Spleen (tissue), 11 donors: ENCODE measurements around the gene SORCS1. TPM values are rescaled to one million over a fixed set of nuclear protein-coding genes. Genes with fewer than 3 reads are reported as not detected.

Experiments
- DNase-seq: peaks from one replicate; pipeline ENCODE4 v3.0.0-alpha.2; 2020
- H3K27ac ChIP-seq, 8 donors: fragments of 200-600 bp; sonication (generic) in 7 of 8; 1 replicate in 4 of 8; 2 replicates in 4 of 8; pipeline versions ENCODE4 v1.5.0 to v1.8.0; 2016 to 2021; ENCODE audit warnings: inconsistent platforms in 4 of 8, mild to moderate bottlenecking in 4 of 8, moderate library complexity in 1 of 8
- H3K27me3 ChIP-seq, 7 donors: fragments of 200-600 bp; sonication (generic) in 6 of 7; replicated peaks in 1 of 7; 1 replicate in 4 of 7; 2 replicates in 3 of 7; pipeline versions ENCODE4 v1.5.0 to v1.8.0; 2016 to 2021; ENCODE audit warnings: inconsistent platforms in 3 of 7, mild to moderate bottlenecking in 1 of 7
- H3K36me3 ChIP-seq, 6 donors: fragments of 200-600 bp; sonication (generic) in 5 of 6; 1 replicate in 4 of 6; 2 replicates in 2 of 6; pipeline versions ENCODE4 v1.5.0 to v1.8.0; 2016 to 2021; ENCODE audit warnings: inconsistent platforms in 2 of 6
- H3K4me1 ChIP-seq, 6 donors: fragments of 200-600 bp; sonication (generic) in 5 of 6; 1 replicate in 3 of 6; 2 replicates in 3 of 6; pipeline versions ENCODE4 v1.5.0 to v1.8.0; 2016 to 2021; ENCODE audit warnings: inconsistent platforms in 3 of 6
- H3K4me3 ChIP-seq, 8 donors: fragments of 200-600 bp; sonication (generic) in 7 of 8; 1 replicate in 4 of 8; 2 replicates in 4 of 8; pipeline versions ENCODE4 v1.5.0 to v1.8.0; 2016 to 2021; ENCODE audit warnings: inconsistent platforms in 4 of 8, mild to moderate bottlenecking in 4 of 8, moderate library complexity in 2 of 8
- H3K9me3 ChIP-seq, 8 donors: fragments of 200-600 bp; sonication (generic) in 7 of 8; 1 replicate in 4 of 8; 2 replicates in 4 of 8; pipeline versions ENCODE4 v1.5.0 to v1.8.0; 2016 to 2021; ENCODE audit warnings: inconsistent platforms in 4 of 8
- CTCF ChIP-seq, 11 experiments: fragments of 200-600 bp in 7 of 11; fragments of 450-650 bp in 4 of 11; sonication (generic) in 4 of 11; IDR thresholded peaks in 8 of 11; conservative IDR thresholded peaks in 3 of 11; 1 replicate in 7 of 11; 2 replicates in 4 of 11; pipeline versions ENCODE4 v1.4.0 to v1.8.0; 2016 to 2021; ENCODE audit warnings: antibody characterized with exemption in 11 of 11, inconsistent platforms in 4 of 11, mild to moderate bottlenecking in 1 of 11
- POLR2A ChIP-seq, 3 donors: fragments of 450-650 bp; IDR thresholded peaks; one replicate each; pipeline ENCODE4 v1.5.1; 2017; ENCODE audit warnings: antibody characterized with exemption in 3 of 3, mild to moderate bottlenecking in 1 of 3
- POLR2AphosphoS5 ChIP-seq, 3 donors: sonication (generic); formaldehyde crosslinking; IDR thresholded peaks; one replicate each; pipeline ENCODE4 v1.5.1; 2017; ENCODE audit warnings: antibody characterized with exemption in 3 of 3
- WGBS, 5 donors: extraction: QIAGEN DNeasy Blood & Tissue Kit in 3 of 5; methylation state at CpG; one replicate each; pipeline versions ENCODE4 v1.1.5 to v1.1.7; 2013 to 2018; 5-methylcytosine and 5-hydroxymethylcytosine counted together
- intact Hi-C: fragments of 100-400 bp; cut with DNase I; formaldehyde crosslinking; loops from one replicate; pipeline ENCODE4 v1.15.0; 2023; ENCODE audit warnings: low total_unique reads
- polyA plus RNA-seq, 3 donors: library from polyadenylated mRNA; stranded (reverse); fragments of 200-250 nt; gene quantifications; one replicate each; pipeline ENCODE4 v1.2.1, GENCODE V29; 2013
- total RNA-seq, 7 donors: library from RNA; depleted of rRNA in 3 of 7; stranded (reverse); fragments of >200 nt in 3 of 7; fragmentation: NEBNext Ultra II Directional in 4 of 7; extraction: Animal tissue kit (Norgen Biotek cat#: 25700) in 4 of 7; gene quantifications; one replicate each; pipeline versions ENCODE4 v1.1.0 to v1.2.1, GENCODE V29; 2016 to 2021
- donor health status: healthy with polysubstance abuse.
- donor health status: DM: no; HTN: no; CAD: no; lungs with moderate emphysema.
- donor health status: DM: no; HTN: no; CAD: no.
- donor health status: Bipolar disorder and iron deficiency.
- donor health status: healthy.
- donor health status: DM: no; HTN: no; CAD: no.
- donor health status: DM: yes; HTN: yes; CAD: no.

The SORCS1 gene
- total and polyA plus RNA-seq, 10 donors = 0.67 to 2.7 (median 1.6) TPM

GRCh38 chr10:106908225-106908624, 256.3 kb downstream of the SORCS1 start:
- intact Hi-C loops = no loop called here
- 89 to 96% (median 94%) methylated on average over 6 of the region's 6 CpGs for WGBS, 5 donors
- DNase-seq = no peak
- Histone ChIP-seq H3K4me3 (no peak overlapping the region), H3K36me3 (no peaks in the 10 kb centered on the region), H3K9me3 (no peaks in the 10 kb centered on the region), H3K4me1 (no peaks in the 10 kb centered on the region), H3K27me3 (peaks cover 0 to 17% (median 0%) of the 10 kb centered on the region in 7 donors), H3K27ac (no peak overlapping the region)
- TF ChIP-seq CTCF (IDR thresholded peaks at IDR 0.05 in 8 of 11, conservative IDR thresholded peaks at IDR 0.05 in 3 of 11) (no peak), POLR2A (IDR thresholded peaks at IDR 0.05) (no peak), POLR2AphosphoS5 (IDR thresholded peaks at IDR 0.05) (no peak)

GRCh38 chr10:106904209-106904608, 260.3 kb downstream of the SORCS1 start:
- Histone ChIP-seq H3K4me3 (no peak overlapping the region), H3K27me3 (peaks cover 0 to 3% (median 0%) of the 10 kb centered on the region in 7 donors), H3K27ac (no peak overlapping the region), H3K9me3 (no peaks in the 10 kb centered on the region), H3K36me3 (no peaks in the 10 kb centered on the region), H3K4me1 (no peaks in the 10 kb centered on the region)
- WGBS, 5 donors = 46 to 65% (median 51%) methylated on average over 1 of the region's 1 CpG
- intact Hi-C loops = no loop called here
- no peak for TF ChIP-seq CTCF (IDR thresholded peaks at IDR 0.05 in 8 of 11, conservative IDR thresholded peaks at IDR 0.05 in 3 of 11)
- no peak for TF ChIP-seq POLR2AphosphoS5 (IDR thresholded peaks at IDR 0.05)
- TF ChIP-seq POLR2A (IDR thresholded peaks at IDR 0.05) = no peak
- no peak for DNase-seq

GRCh38 chr10:106903180-106903579, 261.3 kb downstream of the SORCS1 start:
- no peak overlapping the region for H3K4me3 ChIP-seq
- WGBS, 5 donors = 83 to 97% (median 89%) methylated on average over 2 of the region's 2 CpGs
- intact Hi-C loops = no loop called here
- TF ChIP-seq POLR2A (IDR thresholded peaks at IDR 0.05) (no peak), POLR2AphosphoS5 (IDR thresholded peaks at IDR 0.05) (no peak), CTCF (IDR thresholded peaks at IDR 0.05 in 8 of 11, conservative IDR thresholded peaks at IDR 0.05 in 3 of 11) (no peak)
- H3K27ac ChIP-seq = no peak overlapping the region
- H3K9me3 ChIP-seq = no peaks in the 10 kb centered on the region
- no peaks in the 10 kb centered on the region for H3K4me1 ChIP-seq
- H3K27me3 ChIP-seq = no peaks in the 10 kb centered on the region
- DNase-seq = no peak
- H3K36me3 ChIP-seq = no peaks in the 10 kb centered on the region

GRCh38 chr10:106900016-106900652, 264.4 kb downstream of the SORCS1 start:
- no peak overlapping the region for H3K27ac ChIP-seq
- H3K9me3 ChIP-seq = no peaks in the 10 kb centered on the region
- WGBS, 5 donors = 58 to 75% (median 68%) methylated on average over 7 of the region's 7 CpGs
- no peaks in the 10 kb centered on the region for H3K36me3 ChIP-seq
- H3K27me3 ChIP-seq = no peaks in the 10 kb centered on the region
- no peaks in the 10 kb centered on the region for H3K4me1 ChIP-seq
- intact Hi-C loops = no loop called here
- DNase-seq = no peak
- TF ChIP-seq CTCF (IDR thresholded peaks at IDR 0.05 in 8 of 11, conservative IDR thresholded peaks at IDR 0.05 in 3 of 11) = no peak
- TF ChIP-seq POLR2A (IDR thresholded peaks at IDR 0.05) = no peak
- TF ChIP-seq POLR2AphosphoS5 (IDR thresholded peaks at IDR 0.05) = no peak
- no peak overlapping the region for H3K4me3 ChIP-seq
